ENCODE results near the gene TGFBR2.

The TGFBR2 gene

DNA sequence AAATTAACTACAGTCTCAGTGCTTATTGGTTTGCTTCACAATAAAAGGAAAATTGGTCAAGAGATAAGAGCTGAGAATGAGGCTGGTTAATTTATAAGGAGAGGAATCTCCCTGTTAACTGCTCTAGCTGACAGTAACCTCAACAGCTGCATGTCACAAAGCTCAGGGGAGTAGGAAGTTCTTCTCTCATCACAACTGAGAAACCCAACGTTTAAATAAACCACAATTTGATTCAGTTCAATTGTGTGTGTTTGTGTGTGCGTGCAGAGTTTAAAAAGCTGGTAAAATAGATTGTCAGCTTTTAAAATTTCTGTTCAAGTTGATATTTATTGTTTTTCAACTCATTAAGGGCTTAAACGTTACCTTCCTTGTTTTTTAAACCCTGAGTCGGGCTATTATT is 3.5 kb upstream of the TGFBR2 start:
- DNase-seq: no peak

- no peak for DNase-seq
Measured at GRCh38 chr3:30604093-30604492, 2.3 kb upstream of the TGFBR2 start.

- DNase-seq: no peak
Measured at GRCh38 chr3:30604558-30604957, 1.8 kb upstream of the TGFBR2 start.

DNA sequence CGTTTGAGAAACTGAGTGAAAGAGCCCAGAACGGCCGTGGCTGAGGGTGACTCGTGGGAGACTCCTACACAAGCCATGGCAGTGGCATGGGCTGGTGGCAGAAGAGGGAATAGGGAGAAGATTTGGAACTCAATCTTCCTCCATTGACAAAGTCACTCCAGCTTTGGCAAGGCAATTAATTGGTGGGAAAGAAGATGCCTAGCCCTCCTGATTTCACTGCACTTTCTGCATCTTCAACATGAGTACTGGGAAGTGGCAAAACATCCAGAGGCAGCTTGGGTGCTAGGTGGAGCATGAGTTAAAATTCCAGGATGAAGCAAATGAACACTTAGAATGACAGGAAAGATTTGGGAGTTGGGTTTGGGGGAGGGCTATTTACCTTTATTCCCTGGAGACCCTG is 1.4 kb upstream of the TGFBR2 start:
- DNase-seq: no peak

- DNase-seq: no peak
Measured at GRCh38 chr3:30605706-30606300, 598 bp upstream of the TGFBR2 start.

GRCh38 chr3:30607032-30607833 is 832 bp downstream of the TGFBR2 start:
- peak in 23 of 56 donors; percentile 1 to 39 (median 10) for DNase-seq

DNA sequence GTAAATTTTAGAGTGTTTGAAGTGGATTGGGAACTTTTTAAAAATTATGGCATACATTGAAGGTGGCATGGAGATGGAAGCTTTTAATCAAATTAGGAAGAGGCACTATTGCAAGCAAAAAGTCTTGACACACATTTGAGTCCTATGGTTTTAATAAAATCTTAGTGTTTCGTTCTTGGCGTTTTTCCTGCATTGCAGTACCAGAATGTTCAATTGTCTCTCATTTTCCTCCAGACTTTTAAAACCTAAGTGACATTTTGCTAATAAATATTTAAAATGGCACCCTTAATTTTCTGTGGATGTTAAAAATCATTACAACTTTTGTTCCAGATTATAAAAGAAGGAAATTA is 2.2 kb downstream of the TGFBR2 start:
- no peak for DNase-seq

GRCh38 chr3:30609930-30610701 is 3.7 kb downstream of the TGFBR2 start:
- no peak for DNase-seq

DNA sequence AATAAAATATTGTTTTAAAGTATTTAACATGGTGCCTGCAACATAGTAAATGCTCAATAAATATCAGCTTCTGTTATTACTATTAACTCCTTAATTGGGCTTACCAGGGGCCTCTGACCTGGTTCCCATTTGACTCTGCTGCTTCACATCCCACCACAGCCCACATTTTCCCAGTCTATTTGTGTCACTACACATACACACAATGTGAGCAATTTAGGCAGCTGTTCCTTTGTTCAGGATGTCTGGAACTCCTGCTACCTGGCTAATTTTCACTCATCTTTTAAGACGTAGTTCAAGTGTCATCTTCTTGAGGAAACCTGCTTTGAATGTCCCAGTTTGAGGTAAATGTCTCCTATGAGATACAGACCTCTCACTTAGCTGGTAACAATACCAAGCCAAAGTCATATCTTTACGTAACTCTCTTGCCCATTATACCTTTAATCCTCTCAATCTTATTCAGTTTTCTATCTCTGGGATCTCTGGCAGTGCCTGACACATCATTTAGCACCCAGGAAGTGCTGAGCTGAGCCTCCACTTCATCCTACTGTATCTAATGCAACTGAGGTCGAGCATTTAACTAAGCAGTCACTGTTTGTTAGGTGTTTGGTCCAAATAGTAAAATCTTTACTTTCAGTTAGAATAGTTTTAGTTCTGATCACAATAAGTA is 4.4 kb downstream of the TGFBR2 start:
- no peak for DNase-seq

DNA sequence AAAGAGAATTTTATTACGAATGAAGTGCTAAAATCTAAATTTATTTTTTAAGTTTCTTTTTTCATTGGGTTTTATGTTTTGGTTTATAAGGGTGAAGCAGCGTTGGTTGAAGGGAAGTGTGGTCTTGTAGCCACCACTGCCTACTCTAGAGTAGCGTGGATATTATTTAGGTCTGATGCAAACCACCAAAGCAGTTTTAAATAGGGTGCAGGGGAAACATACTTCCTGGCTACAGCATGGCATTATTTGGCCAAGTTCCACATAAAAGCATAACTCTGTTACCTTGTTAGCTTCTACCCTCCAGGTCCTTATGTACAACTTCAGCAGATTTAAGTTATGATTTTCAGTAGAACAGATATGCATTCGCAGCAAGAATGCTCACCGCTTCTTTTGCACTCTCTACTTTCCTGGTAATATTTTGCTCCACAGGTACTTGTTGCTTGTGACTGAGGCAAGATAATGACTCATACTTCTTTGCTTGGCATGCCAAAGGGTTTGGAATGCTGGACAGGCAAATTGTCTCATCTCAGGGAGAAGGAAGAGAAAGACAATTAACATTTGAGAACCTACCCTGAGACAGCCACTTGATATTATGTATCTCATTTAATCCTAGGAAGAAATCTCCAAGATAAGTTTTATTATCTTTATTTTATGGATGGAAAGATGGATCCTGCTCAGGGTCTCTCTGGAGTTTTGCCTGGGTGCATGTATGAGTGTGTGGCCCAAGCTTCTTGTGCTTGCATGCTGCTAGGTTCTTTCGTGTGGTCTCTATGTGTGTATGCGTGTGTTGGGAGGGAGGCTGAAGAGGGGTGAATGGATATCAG is 5.4 kb downstream of the TGFBR2 start:
- DNase-seq: no peak

- DNase-seq: no peak
Measured at GRCh38 chr3:30612437-30613132, 6.2 kb downstream of the TGFBR2 start.

DNA sequence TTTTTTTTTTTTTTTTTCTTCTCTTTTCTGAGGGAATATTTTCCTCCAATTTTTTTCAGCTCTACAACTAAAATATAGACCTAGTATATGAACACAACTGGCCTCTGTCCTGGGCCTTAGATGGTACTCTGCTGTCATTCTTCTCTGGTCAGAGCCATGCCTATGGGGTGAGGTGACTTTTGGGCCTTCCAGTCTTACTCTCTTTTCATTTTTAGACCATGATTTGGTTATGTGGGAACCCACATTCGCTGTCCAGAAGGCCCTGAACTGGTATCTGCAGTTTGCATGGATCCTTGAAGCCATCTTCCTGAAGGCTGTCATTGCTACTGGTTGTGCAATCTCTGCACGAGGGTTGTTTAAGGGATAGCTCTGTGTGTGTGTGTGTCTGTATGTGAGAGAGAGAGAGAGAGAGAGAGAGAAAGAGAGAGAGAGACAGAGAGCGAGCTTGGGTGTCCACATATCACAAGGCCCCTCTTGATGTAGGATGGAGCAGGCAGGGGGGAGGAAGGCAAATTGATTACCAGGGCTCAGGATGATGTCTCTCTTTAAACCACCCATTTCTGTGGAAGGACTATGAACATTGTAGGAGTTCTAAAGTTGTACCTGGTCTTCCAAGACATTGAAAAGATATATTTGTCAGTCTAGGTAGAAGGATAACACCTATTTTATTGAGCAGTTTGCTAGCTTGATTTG is 6.9 kb downstream of the TGFBR2 start:
- DNase-seq: no peak

- DNase-seq: no peak
Measured at GRCh38 chr3:30614373-30614772, 8.0 kb downstream of the TGFBR2 start.

DNA sequence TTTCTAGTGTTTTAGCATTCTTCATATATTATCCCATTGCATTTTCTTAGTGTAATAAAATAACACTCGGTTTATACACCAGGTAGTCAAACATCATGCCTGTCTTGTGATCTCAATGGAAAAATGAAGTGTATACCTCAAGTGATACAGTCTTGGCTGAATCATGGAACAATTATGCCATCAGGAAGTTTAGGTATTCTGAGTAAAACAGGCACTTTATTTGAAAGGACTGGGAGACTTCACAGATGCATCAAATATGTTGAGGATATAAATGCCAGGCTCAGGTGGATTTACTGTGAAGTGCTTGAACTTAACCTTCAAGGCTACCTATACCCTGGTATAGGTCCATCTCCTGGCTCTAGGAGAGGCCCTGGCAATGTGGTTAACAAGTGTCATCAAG is 8.5 kb downstream of the TGFBR2 start:
- DNase-seq: no peak

GRCh38 chr3:30615615-30616346 is 9.4 kb downstream of the TGFBR2 start:
- DNase-seq: no peak

DNA sequence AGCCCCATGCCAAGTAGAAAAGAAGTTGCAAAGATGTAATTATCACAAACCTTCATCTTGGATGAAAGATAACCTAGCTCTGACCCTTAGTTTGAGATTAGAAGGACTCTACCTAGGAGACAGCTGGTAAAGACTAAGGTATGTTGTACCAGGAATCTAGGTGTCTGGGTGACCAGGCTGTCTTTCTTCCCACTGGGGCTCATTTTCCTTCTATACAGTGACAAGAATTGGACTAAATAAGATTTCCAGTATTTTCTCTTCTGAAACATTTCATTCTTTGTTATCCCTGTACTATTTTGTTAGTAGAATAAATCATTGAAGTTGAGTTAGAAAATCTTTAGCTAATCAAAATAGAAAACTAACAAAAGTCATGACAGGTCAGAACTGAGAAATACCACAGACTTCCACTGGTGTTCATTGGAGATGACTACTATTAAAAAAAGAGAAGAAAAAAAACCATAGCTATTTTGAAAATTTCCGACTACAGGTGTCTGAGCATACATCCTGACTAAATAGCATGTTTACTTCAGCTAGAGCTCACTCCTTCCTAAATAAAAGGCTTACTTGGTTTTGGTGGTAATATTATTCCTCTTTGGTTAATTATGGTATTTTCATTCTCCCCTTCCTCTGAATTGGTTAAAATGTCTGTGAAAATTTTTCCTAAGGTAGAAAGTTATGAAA is 10.1 kb downstream of the TGFBR2 start:
- no peak for DNase-seq

DNA sequence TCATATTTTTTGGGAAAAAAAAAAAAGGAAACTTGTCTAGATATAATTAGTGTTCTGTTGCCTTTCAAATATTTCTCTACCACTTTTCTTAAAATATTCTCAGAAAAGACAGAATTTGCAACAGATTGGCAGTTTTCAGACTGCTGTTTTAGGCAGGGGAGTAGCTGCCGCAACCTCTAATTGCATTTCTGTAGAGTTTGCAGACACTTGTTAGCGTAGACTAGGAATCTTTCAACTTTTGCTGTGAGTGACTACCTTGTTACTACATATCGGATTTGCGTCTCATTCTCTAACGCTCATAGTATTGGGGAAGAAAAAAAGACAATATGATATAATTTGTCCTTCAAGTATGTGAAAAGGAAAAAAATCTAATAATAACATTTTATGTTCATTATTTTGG is 10.7 kb downstream of the TGFBR2 start:
- DNase-seq: no peak

DNA sequence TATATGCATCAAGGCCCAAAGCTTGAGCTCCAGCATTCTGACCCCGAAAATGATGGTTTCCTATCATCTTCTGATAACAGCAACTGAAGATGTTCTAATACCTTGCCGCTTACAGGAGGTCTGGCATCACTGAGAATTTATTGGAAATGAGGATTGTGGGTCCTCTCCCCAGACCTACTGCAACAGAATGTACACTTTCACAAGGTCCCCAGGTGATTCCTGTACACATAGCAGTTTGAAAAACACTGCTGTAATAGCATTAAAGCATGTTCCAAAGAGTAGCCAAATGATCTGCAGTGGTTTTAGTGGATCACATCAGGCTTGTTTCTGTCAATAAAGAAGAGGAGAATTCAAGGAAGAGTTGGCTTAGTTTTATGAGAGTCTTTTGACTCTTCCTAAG is 11.3 kb downstream of the TGFBR2 start:
- DNase-seq: no peak

DNA sequence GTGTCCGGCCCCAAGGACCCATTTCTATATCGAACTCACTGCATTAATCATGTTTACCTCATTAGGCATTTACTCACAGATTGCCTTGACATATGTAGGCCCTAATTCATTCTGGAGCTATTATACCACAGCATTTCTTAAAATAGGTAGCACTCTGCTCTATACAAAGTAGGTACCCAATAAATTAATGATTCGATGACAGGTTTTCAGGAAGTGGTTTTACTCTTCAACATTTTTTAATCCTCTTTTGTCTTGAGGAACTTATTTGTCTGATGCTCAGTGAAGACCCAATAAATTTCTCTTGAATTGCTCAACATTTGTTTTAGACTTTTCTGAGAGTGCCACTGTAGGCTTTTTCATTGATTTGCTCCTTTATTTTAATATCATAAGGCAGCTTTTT is 12.1 kb downstream of the TGFBR2 start:
- DNase-seq: no peak

Measured in amygdala (tissue), 56 donors.